ENCODE results near the gene DGKI. TPM values are rescaled to one million over a fixed set of nuclear protein-coding genes. Genes with fewer than 3 reads are reported as not detected.

The DGKI gene
- total RNA-seq, 1 experiment from 2014 or later: 0.15 TPM

DNA sequence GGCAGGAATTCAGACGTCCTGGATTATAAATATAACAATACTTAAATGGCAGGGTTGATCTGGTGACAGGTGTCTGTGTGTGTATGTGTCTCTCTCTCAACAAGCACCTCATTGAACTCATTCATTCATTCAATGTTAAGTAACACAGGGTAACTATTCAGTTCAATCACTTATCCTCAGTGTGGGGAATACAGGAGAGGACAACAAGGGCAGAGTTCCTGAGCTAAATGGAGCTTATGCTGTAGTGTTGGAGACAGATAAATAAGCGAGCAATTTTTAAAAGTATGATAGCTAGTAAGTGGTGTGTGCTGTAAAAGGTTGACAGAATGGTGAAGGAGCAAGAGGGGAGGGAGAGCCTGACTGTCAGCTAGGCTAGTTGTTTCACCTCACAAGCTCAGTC, 178.4 kb downstream of the DGKI start:
- H3K27me3 ChIP-seq (ENCODE audit: insufficient read depth, low read length): peaks cover 69% of the 10 kb centered on the region
- ATAC-seq (no peak), DNase-seq (ENCODE audit: low read depth, low spot score) (no peak)
- H3K9ac ChIP-seq (ENCODE audit: low read length): no peak overlapping the region
- POLR2A ChIA-PET: no interaction called here
- no peaks in the 10 kb centered on the region for H3K36me3 ChIP-seq (ENCODE audit: control insufficient read depth in 1 of 2, insufficient read depth in 2 of 2, low read length in 2 of 2)
- H3K9me2 ChIP-seq (ENCODE audit: insufficient read depth): no peaks in the 10 kb centered on the region
- H3K4me1 ChIP-seq (ENCODE audit: control insufficient read depth in 1 of 2, insufficient read depth in 2 of 2, low read length in 2 of 2): no peaks in the 10 kb centered on the region
- no peak overlapping the region for H3K27ac ChIP-seq (ENCODE audit: low read depth, low read length)
- CTCF ChIA-PET: interaction anchor here (0.7 to 1.7 kb wide), 2 partner anchors 12 to 42 kb away, joined by 3 to 7 read pairs; no protein-coding TSS in a partner anchor
- no peak overlapping the region for H2AFZ ChIP-seq (ENCODE audit: low read depth, low read length, poor library complexity, severe bottlenecking)
- no peak overlapping the region for H3K4me2 ChIP-seq (ENCODE audit: low read length)
- no peaks in the 10 kb centered on the region for H4K20me1 ChIP-seq (ENCODE audit: insufficient read depth)
- H3K79me2 ChIP-seq (ENCODE audit: insufficient read depth, low read length): no peaks in the 10 kb centered on the region
- no TSS peak for BruUV-seq (replicated peaks)
- RAD21 ChIA-PET (ENCODE audit: low non-redundant PET in 1 of 2, low total read pairs in 2 of 2, uncharacterized antibody in 2 of 2, unreplicated experiment in 2 of 2): no interaction called here
- H3K9me3 ChIP-seq (ENCODE audit: control insufficient read depth in 1 of 2, insufficient read depth in 1 of 2, low read depth in 1 of 2, low read length in 2 of 2): no peaks in the 10 kb centered on the region
- no peak overlapping the region for H3K4me3 ChIP-seq (replicated peaks in 1 of 2; ENCODE audit: low read depth in 1 of 2, low read length in 2 of 2)
- intact Hi-C loops (cut with micrococcal nuclease): no loop called here
- no peak for TF ChIP-seq SRF (IDR thresholded peaks at IDR 0.05; ENCODE audit: low read depth)
- TF ChIP-seq POLR2AphosphoS5 (IDR thresholded peaks at IDR 0.05; ENCODE audit: low read depth, low read length): no peak
- TF ChIP-seq CBX3 (IDR thresholded peaks at IDR 0.05; ENCODE audit: low read depth): no peak
- no peak for TF ChIP-seq YY1 (IDR thresholded peaks at IDR 0.05; ENCODE audit: extremely low read depth, insufficient replicate concordance, low read depth, low read length)

DNA sequence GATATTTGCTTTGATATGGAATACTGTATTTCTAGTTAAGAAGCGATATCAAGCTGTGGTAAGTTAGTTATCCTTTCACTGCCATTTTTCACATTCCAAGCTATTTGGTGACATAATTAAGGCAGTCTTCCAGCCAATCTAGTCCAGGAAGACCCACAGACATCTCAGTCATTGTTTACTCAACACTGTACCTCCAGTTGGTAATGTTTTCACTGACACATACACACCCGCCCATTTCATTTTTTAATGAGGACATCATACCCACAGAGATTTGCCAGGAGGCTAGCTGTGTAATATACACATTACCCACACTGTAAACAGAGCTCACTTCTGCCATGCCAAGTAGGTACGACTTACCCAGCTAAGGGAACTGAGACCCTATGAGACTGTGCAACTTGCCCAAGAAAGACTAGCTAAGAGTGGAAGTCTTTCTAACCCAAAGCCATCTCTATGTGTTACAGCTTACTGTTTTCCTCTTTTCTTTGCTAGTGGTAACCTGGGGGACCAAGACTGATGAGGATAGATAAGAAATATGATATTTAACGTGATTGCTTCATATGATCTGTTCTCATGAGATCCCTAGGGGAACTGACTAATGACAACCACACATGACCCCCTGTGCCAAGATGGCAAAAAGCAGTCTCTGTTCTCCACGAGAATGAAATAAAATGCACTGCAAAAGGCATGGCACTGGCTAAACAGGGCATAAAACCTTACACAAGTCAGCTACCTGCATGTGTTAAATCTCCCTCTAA, 179.0 kb downstream of the DGKI start:
- Histone ChIP-seq H3K36me3 (ENCODE audit: control insufficient read depth in 1 of 2, insufficient read depth in 2 of 2, low read length in 2 of 2) (no peaks in the 10 kb centered on the region), H3K4me2 (ENCODE audit: low read length) (no peak overlapping the region), H3K27ac (ENCODE audit: low read depth, low read length) (no peak overlapping the region), H3K9ac (ENCODE audit: low read length) (no peak overlapping the region), H3K4me1 (ENCODE audit: control insufficient read depth in 1 of 2, insufficient read depth in 2 of 2, low read length in 2 of 2) (no peaks in the 10 kb centered on the region), H3K9me2 (ENCODE audit: insufficient read depth) (no peaks in the 10 kb centered on the region), H3K79me2 (ENCODE audit: insufficient read depth, low read length) (no peaks in the 10 kb centered on the region), H3K9me3 (ENCODE audit: control insufficient read depth in 1 of 2, insufficient read depth in 1 of 2, low read depth in 1 of 2, low read length in 2 of 2) (no peaks in the 10 kb centered on the region), H3K27me3 (ENCODE audit: insufficient read depth, low read length) (peaks cover 74% of the 10 kb centered on the region), H2AFZ (ENCODE audit: low read depth, low read length, poor library complexity, severe bottlenecking) (no peak overlapping the region), H4K20me1 (ENCODE audit: insufficient read depth) (no peaks in the 10 kb centered on the region), H3K4me3 (replicated peaks in 1 of 2; ENCODE audit: low read depth in 1 of 2, low read length in 2 of 2) (no peak overlapping the region)
- no peak for ATAC-seq
- ChIA-PET CTCF (interaction anchor here (1.7 kb wide), 1 partner anchor 11 kb away, joined by 7 read pairs; no protein-coding TSS in a partner anchor), POLR2A (no interaction called here), RAD21 (ENCODE audit: low non-redundant PET in 1 of 2, low total read pairs in 2 of 2, uncharacterized antibody in 2 of 2, unreplicated experiment in 2 of 2) (no interaction called here)
- TF ChIP-seq CEBPB (IDR thresholded peaks at IDR 0.05; ENCODE audit: low read depth) (no peak), SIN3A (IDR thresholded peaks at IDR 0.05; ENCODE audit: low read depth) (no peak), YY1 (IDR thresholded peaks at IDR 0.05; ENCODE audit: extremely low read depth, insufficient replicate concordance, low read depth, low read length) (no peak), EZH2 (IDR thresholded peaks at IDR 0.05) (no peak)
- BruUV-seq (replicated peaks): no TSS peak
- DNase-seq (ENCODE audit: low read depth, low spot score): no peak
- intact Hi-C loops (cut with micrococcal nuclease): no loop called here

Measured in HCT116 (cell line).